HG02884 (cell line): ENCODE measurements around the gene HACD1.
"Not testable (repeated sequence)": the region's sequence is repeated elsewhere in the genome, so short reads cannot be mapped to it uniquely, and the experiment has no call there.

Experiments
- ATAC-seq: cut with Tn5 transposase; IDR thresholded peaks from one replicate; pipeline ENCODE4 v1.9.1; 2021; ENCODE audit warnings: mild to moderate bottlenecking, moderate library complexity; ENCODE audit not compliant: unreplicated experiment

The HACD1 gene

GRCh38 chr10:17643755-17644484 lies 26.7 kb upstream of the HACD1 start, which contains the start of gene STAM:
Gene STAM (plus strand): TSS chr10:17644151. CDS start chr10:17644340, 189 bp downstream.
- ATAC-seq = peak; percentile 86

GRCh38 chr10:17643339-17643754 lies 26.2 kb upstream of the HACD1 start:
- ATAC-seq = peak; percentile 25

- ATAC-seq = no peak
Observed at GRCh38 chr10:17640331-17640816, 23.2 kb upstream of the HACD1 start.

GRCh38 chr10:17637869-17638268 lies 20.7 kb upstream of the HACD1 start:
- ATAC-seq = no peak

GRCh38 chr10:17633353-17633752 lies 16.2 kb upstream of the HACD1 start:
- ATAC-seq = no peak

- ATAC-seq = not testable (repeated sequence)
Observed at GRCh38 chr10:17632590-17632989, 15.4 kb upstream of the HACD1 start.

- no peak for ATAC-seq
Observed at GRCh38 chr10:17626656-17627055, 9.5 kb upstream of the HACD1 start.

- no peak for ATAC-seq
Observed at GRCh38 chr10:17624996-17625395, 7.8 kb upstream of the HACD1 start.

GRCh38 chr10:17622061-17622460 lies 4.9 kb upstream of the HACD1 start:
- no peak for ATAC-seq

- peak; percentile 24 for ATAC-seq
Observed at GRCh38 chr10:17616403-17617030, 657 bp downstream of the HACD1 start.

GRCh38 chr10:17609523-17610079 lies 7.6 kb downstream of the HACD1 start:
- ATAC-seq = no peak

- ATAC-seq = peak; percentile 80
Observed at GRCh38 chr10:17607603-17608332, 9.4 kb downstream of the HACD1 start.

- ATAC-seq = no peak
Observed at GRCh38 chr10:17607060-17607459, 10.1 kb downstream of the HACD1 start.

- no peak for ATAC-seq
Observed at GRCh38 chr10:17606547-17607040, 10.6 kb downstream of the HACD1 start.

GRCh38 chr10:17605936-17606335 lies 11.2 kb downstream of the HACD1 start:
- ATAC-seq = no peak

- no peak for ATAC-seq
Observed at GRCh38 chr10:17599089-17599488, 18.1 kb downstream of the HACD1 start.

- ATAC-seq = no peak
Observed at GRCh38 chr10:17597386-17597785, 19.8 kb downstream of the HACD1 start.

GRCh38 chr10:17590969-17591645 lies 26.1 kb downstream of the HACD1 start:
- no peak for ATAC-seq

- ATAC-seq = not testable (repeated sequence)
Observed at GRCh38 chr10:17589316-17589715, 27.9 kb downstream of the HACD1 start.

GRCh38 chr10:17588420-17588819 lies 28.8 kb downstream of the HACD1 start:
- no peak for ATAC-seq
